ENCODE results near the gene GPR45.

The GPR45 gene

GRCh38 chr2:105254531-105255210 lies 13.1 kb downstream of the GPR45 start:
- no peak for FAIRE-seq

DNA sequence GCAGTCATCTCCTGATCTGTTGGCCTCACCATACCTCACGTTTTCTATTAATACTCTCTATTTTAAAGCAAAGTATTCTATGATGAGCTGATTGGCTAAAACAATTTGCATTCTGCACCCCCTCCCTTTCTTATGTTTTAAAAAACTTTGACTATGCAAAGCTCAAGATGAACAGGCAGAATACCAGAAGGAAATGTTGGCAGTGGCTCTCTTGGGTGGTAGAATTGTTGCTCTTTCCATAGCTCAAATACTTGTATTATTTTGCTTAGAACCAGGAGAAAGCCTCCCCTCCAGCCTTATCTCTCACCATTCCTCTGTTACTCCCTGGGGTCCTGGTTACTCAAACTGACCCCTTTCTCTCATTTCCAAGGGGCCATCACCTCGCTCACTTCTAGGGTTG lies 14.4 kb downstream of the GPR45 start:
- FAIRE-seq: no peak

DNA sequence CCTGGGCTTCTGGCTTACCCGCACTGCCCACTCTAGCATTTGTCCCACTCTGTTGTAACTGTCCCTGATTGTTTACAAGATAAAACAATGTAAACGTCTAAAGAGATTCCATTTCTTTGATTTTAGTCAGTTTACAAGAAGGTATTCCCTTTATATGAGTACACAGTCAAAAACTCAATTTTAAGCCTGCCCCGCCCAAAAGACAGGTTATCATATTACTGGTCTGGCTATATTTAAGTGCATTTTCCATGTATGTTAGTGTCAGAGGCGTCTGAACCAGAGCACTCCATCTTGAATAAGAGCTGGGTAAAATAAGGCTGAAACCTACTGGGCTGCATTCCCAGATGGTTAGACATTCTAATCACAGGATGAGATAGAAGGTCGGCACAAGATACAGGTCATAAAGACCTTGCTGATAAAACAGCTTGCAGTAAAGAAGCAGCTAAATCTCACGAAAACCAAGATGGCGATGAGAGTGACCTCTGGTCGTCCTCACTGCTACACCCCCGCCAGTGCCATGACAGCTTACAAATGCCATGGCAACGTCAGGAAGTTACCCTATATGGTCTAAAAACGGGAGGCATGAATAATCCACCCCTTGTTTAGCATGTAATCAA lies 15.0 kb downstream of the GPR45 start:
- no peak for FAIRE-seq

- FAIRE-seq: no peak
These were observed 16.4 kb downstream of the GPR45 start for GRCh38 chr2:105257981-105258380.

DNA sequence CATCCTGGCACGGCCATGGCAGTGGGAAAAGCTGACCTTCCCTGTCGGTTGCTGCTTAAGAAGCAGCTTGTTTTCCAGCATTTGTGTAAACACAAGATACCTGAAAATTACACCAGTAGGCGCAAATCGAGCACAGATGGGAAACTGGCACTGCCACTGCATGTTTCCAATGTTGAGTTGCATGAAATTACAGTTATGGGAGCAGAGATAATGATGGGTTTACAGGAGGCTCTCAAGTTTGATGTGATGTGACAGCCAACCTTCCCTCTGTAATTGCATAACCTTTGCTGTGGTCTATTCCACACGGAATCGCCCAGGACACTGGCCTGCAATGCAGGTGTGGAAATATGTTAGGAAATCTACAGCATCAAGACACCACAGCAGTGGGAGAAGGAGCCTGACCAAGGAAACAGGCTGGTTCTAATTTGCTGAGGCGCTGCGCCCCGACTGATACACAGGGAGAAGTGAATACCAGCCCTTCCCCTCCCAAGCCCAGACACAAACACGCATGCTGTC lies 17.4 kb downstream of the GPR45 start:
- FAIRE-seq: no peak

DNA sequence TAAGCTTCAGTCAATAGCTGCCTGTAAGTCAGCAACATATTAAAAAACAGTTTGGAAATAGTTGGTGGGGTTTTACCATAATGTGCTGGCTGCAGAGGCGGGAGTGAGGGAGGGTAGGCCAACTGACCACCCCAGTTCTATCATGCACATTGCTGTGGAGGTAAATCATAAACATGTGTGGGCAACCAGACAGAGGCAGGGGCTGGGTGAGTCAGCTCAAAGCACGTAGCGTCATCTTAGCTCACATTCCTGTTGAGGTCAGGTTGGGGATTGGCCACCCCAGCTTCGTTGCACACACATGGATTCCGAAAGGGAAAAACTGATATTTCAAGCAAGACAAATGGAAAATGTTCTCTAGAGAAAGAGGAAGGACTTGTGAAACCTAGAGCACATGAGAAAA lies 19.5 kb downstream of the GPR45 start:
- FAIRE-seq: no peak

DNA sequence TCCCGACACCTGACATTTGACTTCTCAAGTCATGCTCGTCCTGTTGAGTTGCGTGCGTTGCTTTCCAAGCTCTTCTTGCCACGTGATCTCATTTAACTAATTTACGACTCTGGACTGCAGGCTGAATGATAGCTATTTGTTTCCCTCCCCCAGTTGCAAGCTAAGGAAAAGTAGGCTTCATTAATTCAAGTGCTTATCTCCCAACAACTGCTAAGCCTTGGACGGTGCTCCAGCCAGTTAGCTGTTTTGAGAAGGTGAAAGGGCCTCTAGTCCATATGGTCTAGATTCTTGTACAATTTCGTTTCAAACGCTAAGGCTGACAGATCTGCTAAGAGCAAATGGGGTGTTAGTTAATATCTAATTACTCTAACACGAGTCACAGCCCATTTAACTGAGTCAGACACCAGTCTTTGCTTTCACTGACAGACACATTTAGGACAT lies 21.1 kb downstream of the GPR45 start:
- FAIRE-seq: no peak

GRCh38 chr2:105269426-105269825 lies 27.9 kb downstream of the GPR45 start:
- FAIRE-seq: no peak

DNA sequence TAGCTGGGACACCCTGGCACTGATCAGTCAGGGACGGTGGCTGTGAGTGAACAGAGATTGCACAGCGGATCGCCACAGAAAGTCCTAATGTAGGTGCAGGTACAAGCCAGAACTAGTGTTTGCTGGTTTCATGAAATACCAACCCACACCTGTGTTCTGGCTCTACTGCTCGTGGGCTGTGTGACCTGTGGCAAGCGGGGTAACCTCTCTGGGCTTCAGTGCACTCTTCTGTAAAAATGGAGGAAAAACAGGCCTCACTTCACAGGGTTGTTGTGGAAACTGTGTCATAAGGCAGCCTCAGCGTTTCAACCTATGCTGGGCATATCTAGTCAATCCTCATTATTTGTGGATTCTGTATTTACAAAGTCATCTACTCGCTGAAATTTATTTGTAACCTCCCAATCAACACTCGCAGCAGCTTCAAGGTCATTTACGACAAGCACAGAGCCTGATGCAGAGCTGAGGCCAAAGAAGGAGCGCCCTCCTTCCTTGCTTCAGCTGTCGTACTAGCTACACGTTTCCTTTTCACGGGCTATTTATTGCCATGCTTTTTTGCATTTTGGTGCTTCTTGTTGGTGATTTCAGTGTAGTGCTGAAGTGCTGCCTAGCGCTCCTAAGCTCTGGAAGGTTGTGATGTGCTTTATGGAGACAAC lies 30.0 kb downstream of the GPR45 start:
- FAIRE-seq: no peak

DNA sequence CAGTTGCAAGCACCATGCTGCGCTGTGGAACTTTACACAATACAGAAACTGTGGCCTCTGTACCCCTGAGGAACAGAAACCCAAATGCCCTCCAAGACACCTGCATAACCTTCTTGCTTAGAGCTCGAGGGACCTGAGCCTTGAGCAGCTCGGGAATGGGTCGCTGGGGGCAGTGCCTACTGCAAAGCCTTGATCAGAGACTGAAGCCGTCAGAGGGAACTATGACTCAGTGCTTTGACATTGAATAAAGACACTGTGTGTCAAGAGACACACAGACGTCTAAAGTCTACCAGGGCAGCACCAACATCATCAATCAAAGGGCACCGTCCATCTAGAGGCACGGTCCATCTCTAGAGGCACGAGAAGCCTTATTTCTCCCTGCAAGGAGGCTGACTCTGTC lies 30.6 kb downstream of the GPR45 start:
- FAIRE-seq: no peak

- FAIRE-seq: no peak
These were observed 32.5 kb downstream of the GPR45 start for GRCh38 chr2:105274046-105274445.

DNA sequence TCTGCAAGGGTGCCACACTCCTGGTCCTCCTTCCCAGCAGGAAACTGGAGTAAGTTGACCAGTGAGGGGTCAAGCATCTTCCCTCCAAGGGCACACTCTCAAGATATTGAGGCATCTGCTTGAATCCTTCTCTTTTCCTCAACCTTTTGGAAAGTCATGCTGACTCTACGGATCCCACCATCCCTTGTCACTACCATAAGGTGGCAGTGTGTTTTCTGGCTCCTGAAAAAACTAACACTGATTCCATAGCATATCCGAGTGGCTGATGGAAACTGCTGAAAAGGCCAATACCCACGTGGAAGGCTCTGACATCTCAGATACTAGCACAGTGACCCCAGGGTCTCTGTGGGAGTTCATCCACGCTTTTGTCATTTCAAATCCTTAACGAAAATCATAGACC lies 37.1 kb downstream of the GPR45 start:
- no peak for FAIRE-seq

DNA sequence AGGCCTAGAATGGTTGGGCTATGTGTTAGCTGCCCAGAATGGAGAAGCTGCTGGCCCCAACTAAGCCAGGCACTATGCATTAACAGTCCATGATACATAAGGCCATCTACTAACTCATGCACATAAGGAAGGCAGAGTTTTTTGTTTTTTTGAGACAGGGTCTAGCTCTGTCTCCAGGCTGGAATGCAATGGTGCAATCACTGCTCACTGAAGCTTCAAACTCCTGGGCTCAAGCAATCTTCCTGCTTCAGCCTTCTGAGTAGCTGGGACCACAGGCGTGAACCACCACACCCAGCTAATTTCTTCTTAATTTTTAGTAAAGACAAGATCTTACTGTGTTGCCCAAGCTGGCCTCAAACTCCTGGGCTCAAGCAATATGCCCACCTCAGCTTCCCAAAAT lies 37.6 kb downstream of the GPR45 start:
- FAIRE-seq: no peak

DNA sequence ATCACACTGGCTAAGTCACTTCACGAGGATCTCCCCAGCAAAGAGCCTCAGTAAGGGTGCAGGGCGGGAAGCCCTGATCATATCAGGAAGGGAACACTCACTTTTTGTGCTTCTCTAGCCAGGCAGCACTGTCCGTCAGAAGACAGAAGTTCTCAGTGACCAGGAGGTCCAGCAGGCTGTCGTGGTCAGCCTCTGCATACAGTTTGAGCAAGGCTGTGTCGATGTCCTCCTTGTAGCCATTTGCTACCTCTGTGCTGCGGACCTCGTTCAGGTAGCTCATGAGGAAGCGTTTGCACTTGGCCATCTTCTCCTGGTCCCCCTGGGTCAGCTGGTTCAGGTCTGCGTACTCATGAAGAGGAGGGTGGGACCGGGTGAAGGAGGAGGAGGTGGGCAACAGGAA lies 38.7 kb downstream of the GPR45 start:
- FAIRE-seq: no peak

GRCh38 chr2:105283532-105283931 lies 42.0 kb downstream of the GPR45 start:
- FAIRE-seq: no peak

DNA sequence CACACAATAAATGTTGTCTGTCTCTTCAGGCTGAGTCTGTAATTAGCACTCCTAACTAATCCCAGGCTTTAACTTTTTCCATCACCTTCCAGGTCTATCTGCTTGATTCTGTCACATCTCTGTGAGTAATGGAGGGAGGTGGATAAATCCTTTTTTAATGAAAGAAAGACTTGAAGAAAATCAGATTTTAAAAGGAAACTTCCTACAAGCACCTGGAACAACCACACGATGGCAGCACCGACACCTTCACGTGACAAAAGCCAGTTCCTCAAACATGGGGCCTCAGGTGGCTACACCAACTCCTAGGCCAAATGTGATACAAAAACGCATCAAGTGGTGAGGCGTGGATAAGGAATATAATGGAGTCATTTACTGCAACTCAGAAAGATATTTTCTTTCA lies 46.1 kb downstream of the GPR45 start:
- no peak for FAIRE-seq

- no peak for FAIRE-seq
These were observed 46.6 kb downstream of the GPR45 start for GRCh38 chr2:105288133-105288532.

DNA sequence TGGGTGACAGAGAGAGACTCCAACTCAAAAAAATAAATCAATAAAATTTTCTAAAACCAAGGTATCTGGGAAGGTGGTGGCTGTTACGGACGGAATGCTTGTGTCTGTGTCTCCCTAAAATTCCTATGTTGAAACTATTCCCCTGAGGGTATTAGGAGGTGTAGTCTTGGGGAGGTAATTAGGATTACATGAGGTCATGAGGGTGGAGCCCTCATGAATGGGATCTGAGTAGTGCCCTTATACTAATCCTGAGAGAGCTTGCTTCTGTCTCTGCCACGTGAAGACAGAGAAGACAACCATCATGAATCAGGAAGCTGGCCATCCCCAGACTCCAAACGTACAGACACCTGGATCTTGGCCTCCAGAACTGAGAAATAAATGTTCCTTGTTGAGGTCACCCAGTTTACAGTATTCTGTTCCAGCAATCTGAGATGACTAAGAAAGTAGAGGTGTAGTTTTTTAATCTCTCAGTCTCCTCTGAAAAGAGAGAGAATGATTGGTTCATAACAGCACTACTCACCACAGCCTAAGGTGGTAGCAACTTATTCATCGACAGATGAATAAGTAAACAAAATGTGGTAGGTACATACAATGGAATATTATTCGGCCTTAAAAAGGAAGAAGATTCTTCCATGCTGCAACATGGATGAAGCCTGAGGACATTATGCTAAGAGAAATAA lies 49.6 kb downstream of the GPR45 start:
- FAIRE-seq: no peak

DNA sequence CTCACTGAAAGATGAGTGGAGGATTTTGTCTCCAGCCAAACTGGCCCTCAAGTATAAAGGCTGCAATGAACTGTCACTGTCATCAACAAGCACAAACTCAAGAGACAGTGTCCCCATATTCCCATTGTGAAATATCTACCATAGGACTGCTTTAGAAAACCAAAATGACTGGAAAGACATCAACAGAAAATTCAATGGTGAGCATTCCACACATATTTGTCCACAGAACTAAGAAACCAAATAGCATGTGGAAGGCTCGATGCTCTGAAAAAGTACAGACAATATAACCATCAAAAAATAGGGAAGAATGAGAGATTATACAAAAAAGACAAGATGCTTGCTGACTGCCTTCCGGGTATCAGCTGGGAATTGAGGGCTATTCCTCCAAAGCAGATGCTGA lies 50.4 kb downstream of the GPR45 start:
- FAIRE-seq: no peak

Measured in colon (tissue), 2 donors.